T-helper 22 cell (primary cell): ENCODE data around the gene FGD4.
"Not testable (repeated sequence)": the region's sequence is repeated elsewhere in the genome, so short reads cannot be mapped to it uniquely, and the experiment has no call there.

Source experiments
- DNase-seq: peaks from one replicate; pipeline ENCODE4 v3.0.0-alpha.2; 2020; ENCODE audit warnings: low read depth

Gene FGD4

GRCh38 chr12:32522331-32523221 lies 123.2 kb downstream of the FGD4 start:
- DNase-seq = no peak

- DNase-seq = not testable (repeated sequence)
Observed at GRCh38 chr12:32525802-32526201, 126.4 kb downstream of the FGD4 start.

GRCh38 chr12:32526343-32526742 lies 127.0 kb downstream of the FGD4 start:
- not testable (repeated sequence) for DNase-seq

GRCh38 chr12:32532422-32532821 lies 133.1 kb downstream of the FGD4 start:
- DNase-seq = no peak

GRCh38 chr12:32532951-32533350 lies 133.6 kb downstream of the FGD4 start:
- DNase-seq = no peak

GRCh38 chr12:32533506-32533905 lies 134.1 kb downstream of the FGD4 start:
- not testable (repeated sequence) for DNase-seq

- DNase-seq = no peak
Observed at GRCh38 chr12:32533971-32534590, 134.7 kb downstream of the FGD4 start.

- no peak for DNase-seq
Observed at GRCh38 chr12:32534698-32535097, 135.3 kb downstream of the FGD4 start.

- DNase-seq = no peak
Observed at GRCh38 chr12:32535288-32535999, 136.1 kb downstream of the FGD4 start.

GRCh38 chr12:32536000-32536345 lies 136.6 kb downstream of the FGD4 start:
- DNase-seq = no peak

GRCh38 chr12:32541754-32542374 lies 142.5 kb downstream of the FGD4 start:
- DNase-seq = no peak

- no peak for DNase-seq
Observed at GRCh38 chr12:32542428-32543229, 143.3 kb downstream of the FGD4 start.

- no peak for DNase-seq
Observed at GRCh38 chr12:32544893-32545292, 145.5 kb downstream of the FGD4 start.

GRCh38 chr12:32545413-32545980 lies 146.1 kb downstream of the FGD4 start:
- DNase-seq = no peak

GRCh38 chr12:32546272-32546671 lies 146.9 kb downstream of the FGD4 start:
- no peak for DNase-seq

GRCh38 chr12:32548691-32549281 lies 149.4 kb downstream of the FGD4 start:
- no peak for DNase-seq

- DNase-seq = no peak
Observed at GRCh38 chr12:32549675-32550079, 150.3 kb downstream of the FGD4 start.

GRCh38 chr12:32551058-32551457 lies 151.7 kb downstream of the FGD4 start:
- no peak for DNase-seq

- no peak for DNase-seq
Observed at GRCh38 chr12:32558903-32559302, 159.5 kb downstream of the FGD4 start.

- no peak for DNase-seq
Observed at GRCh38 chr12:32559434-32559833, 160.1 kb downstream of the FGD4 start.

- DNase-seq = no peak
Observed at GRCh38 chr12:32560520-32560919, 161.2 kb downstream of the FGD4 start.
